ENCODE results near the gene UBA6. TPM values are rescaled to one million over a fixed set of nuclear protein-coding genes. Genes with fewer than 3 reads are reported as not detected.
"Not testable (repeated sequence)": the region's sequence is repeated elsewhere in the genome, so short reads cannot be mapped to it uniquely, and the experiment has no call there.

UBA6 gene
- total RNA-seq, 1 experiment from 2014 or later = 59.4 TPM

GRCh38 chr4:67651536-67651935 lies 49.4 kb downstream of the UBA6 start:
- no peaks in the 10 kb centered on the region for H3K4me1 ChIP-seq (ENCODE audit: control insufficient read depth, insufficient read depth, low read length)
- in situ Hi-C loops (cut with HindIII; ENCODE audit: low pct_unique_long_range_greater_than_20kb, low sequenced_read_pairs) (no loop called here), intact Hi-C loops (cut with micrococcal nuclease; ENCODE audit: unreplicated experiment) (no loop called here)
- CTCF ChIA-PET = no interaction called here
- no peaks in the 10 kb centered on the region for H3K27me3 ChIP-seq (ENCODE audit: control insufficient read depth, insufficient read depth, low read length)
- ATAC-seq = no peak
- H3K36me3 ChIP-seq (ENCODE audit: control insufficient read depth, insufficient read depth, low read length) = no peaks in the 10 kb centered on the region; the same call in 1 of the 2 replicates
- no peak overlapping the region for H3K4me3 ChIP-seq (ENCODE audit: low read depth in 2 of 2, low read length in 2 of 2)
- H3K27ac ChIP-seq (ENCODE audit: low read length) = no peak overlapping the region
- TF ChIP-seq SIN3A (IDR thresholded peaks at IDR 0.05; ENCODE audit: borderline replicate concordance, insufficient read depth, low read depth, low read length) = no peak
- TF ChIP-seq, protein P1, sequence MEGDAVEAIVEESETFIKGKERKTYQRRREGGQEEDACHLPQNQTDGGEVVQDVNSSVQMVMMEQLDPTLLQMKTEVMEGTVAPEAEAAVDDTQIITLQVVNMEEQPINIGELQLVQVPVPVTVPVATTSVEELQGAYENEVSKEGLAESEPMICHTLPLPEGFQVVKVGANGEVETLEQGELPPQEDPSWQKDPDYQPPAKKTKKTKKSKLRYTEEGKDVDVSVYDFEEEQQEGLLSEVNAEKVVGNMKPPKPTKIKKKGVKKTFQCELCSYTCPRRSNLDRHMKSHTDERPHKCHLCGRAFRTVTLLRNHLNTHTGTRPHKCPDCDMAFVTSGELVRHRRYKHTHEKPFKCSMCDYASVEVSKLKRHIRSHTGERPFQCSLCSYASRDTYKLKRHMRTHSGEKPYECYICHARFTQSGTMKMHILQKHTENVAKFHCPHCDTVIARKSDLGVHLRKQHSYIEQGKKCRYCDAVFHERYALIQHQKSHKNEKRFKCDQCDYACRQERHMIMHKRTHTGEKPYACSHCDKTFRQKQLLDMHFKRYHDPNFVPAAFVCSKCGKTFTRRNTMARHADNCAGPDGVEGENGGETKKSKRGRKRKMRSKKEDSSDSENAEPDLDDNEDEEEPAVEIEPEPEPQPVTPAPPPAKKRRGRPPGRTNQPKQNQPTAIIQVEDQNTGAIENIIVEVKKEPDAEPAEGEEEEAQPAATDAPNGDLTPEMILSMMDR (IDR thresholded peaks at IDR 0.05) = no peak
- no peak for TF ChIP-seq POLR2AphosphoS5 (IDR thresholded peaks at IDR 0.05; ENCODE audit: low read depth, low read length)
- TF ChIP-seq, protein P2, sequence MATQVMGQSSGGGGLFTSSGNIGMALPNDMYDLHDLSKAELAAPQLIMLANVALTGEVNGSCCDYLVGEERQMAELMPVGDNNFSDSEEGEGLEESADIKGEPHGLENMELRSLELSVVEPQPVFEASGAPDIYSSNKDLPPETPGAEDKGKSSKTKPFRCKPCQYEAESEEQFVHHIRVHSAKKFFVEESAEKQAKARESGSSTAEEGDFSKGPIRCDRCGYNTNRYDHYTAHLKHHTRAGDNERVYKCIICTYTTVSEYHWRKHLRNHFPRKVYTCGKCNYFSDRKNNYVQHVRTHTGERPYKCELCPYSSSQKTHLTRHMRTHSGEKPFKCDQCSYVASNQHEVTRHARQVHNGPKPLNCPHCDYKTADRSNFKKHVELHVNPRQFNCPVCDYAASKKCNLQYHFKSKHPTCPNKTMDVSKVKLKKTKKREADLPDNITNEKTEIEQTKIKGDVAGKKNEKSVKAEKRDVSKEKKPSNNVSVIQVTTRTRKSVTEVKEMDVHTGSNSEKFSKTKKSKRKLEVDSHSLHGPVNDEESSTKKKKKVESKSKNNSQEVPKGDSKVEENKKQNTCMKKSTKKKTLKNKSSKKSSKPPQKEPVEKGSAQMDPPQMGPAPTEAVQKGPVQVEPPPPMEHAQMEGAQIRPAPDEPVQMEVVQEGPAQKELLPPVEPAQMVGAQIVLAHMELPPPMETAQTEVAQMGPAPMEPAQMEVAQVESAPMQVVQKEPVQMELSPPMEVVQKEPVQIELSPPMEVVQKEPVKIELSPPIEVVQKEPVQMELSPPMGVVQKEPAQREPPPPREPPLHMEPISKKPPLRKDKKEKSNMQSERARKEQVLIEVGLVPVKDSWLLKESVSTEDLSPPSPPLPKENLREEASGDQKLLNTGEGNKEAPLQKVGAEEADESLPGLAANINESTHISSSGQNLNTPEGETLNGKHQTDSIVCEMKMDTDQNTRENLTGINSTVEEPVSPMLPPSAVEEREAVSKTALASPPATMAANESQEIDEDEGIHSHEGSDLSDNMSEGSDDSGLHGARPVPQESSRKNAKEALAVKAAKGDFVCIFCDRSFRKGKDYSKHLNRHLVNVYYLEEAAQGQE (IDR thresholded peaks at IDR 0.05; ENCODE audit: insufficient read depth in 1 of 2, low read depth in 2 of 2, low read length in 1 of 2) = no peak
- no peak for TF ChIP-seq TCF7L2 (IDR thresholded peaks at IDR 0.05; ENCODE audit: low read depth, low read length)
- POLR2A ChIA-PET = no interaction called here
- BruUV-seq (replicated peaks) = no TSS peak
- no peak for DNase-seq (ENCODE audit: low read depth, low spot score)
- no peaks in the 10 kb centered on the region for H3K9me3 ChIP-seq (ENCODE audit: control insufficient read depth, insufficient read depth, low read depth, low read length)

DNA sequence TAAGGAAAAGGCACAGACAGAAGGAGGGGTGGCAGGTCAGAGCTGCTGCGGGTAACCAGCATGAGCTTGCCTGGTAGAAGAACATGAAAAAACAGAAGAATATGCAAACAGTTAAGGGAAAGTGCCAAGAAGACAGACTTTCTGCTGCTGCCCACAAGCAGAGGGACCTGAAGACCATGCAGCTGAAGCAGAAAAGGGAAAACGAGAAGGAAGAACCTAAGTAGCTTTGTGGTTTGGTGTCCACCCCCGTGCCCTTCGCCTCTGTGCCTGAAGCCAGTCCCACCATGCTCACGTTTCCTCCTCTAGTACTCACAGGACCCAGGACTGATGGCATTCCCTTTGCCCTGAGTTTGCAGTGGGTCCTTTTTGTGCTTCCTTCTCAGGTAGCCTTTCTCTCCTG lies 62.8 kb downstream of the UBA6 start:
- no peaks in the 10 kb centered on the region for H3K9me3 ChIP-seq (ENCODE audit: control insufficient read depth, insufficient read depth, low read depth, low read length)
- H3K4me3 ChIP-seq (ENCODE audit: low read depth in 2 of 2, low read length in 2 of 2) = no peak overlapping the region
- in situ Hi-C loops (cut with HindIII; ENCODE audit: low pct_unique_long_range_greater_than_20kb, low sequenced_read_pairs) (no loop called here), intact Hi-C loops (cut with micrococcal nuclease; ENCODE audit: unreplicated experiment) (no loop called here)
- no peaks in the 10 kb centered on the region for H3K27me3 ChIP-seq (ENCODE audit: control insufficient read depth, insufficient read depth, low read length)
- DNase-seq (ENCODE audit: low read depth, low spot score) (no peak), ATAC-seq (no peak)
- CTCF ChIA-PET = no interaction called here
- no TSS peak for BruUV-seq (replicated peaks)
- no peak overlapping the region for H3K27ac ChIP-seq (ENCODE audit: low read length)
- no peak for TF ChIP-seq SIN3A (IDR thresholded peaks at IDR 0.05; ENCODE audit: borderline replicate concordance, insufficient read depth, low read depth, low read length)
- TF ChIP-seq, protein P1 (IDR thresholded peaks at IDR 0.05) = no peak
- TF ChIP-seq TCF7L2 (IDR thresholded peaks at IDR 0.05; ENCODE audit: low read depth, low read length) = no peak
- TF ChIP-seq, protein P2 (IDR thresholded peaks at IDR 0.05; ENCODE audit: insufficient read depth in 1 of 2, low read depth in 2 of 2, low read length in 1 of 2) = no peak
- TF ChIP-seq POLR2AphosphoS5 (IDR thresholded peaks at IDR 0.05; ENCODE audit: low read depth, low read length) = no peak
- peaks cover 14% of the 10 kb centered on the region for H3K36me3 ChIP-seq (ENCODE audit: control insufficient read depth, insufficient read depth, low read length)
- POLR2A ChIA-PET = no interaction called here
- no peaks in the 10 kb centered on the region for H3K4me1 ChIP-seq (ENCODE audit: control insufficient read depth, insufficient read depth, low read length)

DNA sequence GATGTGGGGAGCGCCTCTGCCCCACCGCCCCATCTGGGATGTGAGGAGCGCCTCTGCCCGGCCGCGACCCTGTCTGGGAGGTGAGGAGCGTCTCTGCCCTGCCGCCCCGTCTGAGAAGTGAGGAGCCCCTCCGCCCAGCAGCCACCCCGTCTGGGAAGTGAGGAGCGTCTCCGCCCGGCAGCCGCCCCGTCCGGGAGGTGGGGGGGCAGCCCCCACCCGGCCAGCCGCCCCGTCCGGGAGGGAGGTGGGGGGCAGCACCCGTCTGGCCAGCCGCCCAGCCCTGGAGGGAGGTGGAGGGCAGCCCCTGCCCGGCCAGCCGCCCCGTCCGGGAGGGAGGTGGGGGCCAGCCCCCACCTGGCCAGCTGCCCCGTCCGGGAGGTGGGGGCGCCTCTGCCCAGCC lies 64.0 kb downstream of the UBA6 start:
- H3K27me3 ChIP-seq (ENCODE audit: control insufficient read depth, insufficient read depth, low read length); CTCF ChIA-PET: not testable (repeated sequence)
- peaks cover 21% of the 10 kb centered on the region for H3K36me3 ChIP-seq (ENCODE audit: control insufficient read depth, insufficient read depth, low read length)

More for the DNA sequence above, 64.0 kb downstream of the UBA6 start:
- intact Hi-C loops (cut with micrococcal nuclease; ENCODE audit: unreplicated experiment); H3K9me3 ChIP-seq (ENCODE audit: control insufficient read depth, insufficient read depth, low read depth, low read length); BruUV-seq (replicated peaks); in situ Hi-C loops (cut with HindIII; ENCODE audit: low pct_unique_long_range_greater_than_20kb, low sequenced_read_pairs); ATAC-seq; H3K4me1 ChIP-seq (ENCODE audit: control insufficient read depth, insufficient read depth, low read length); DNase-seq (ENCODE audit: low read depth, low spot score); H3K27ac ChIP-seq (ENCODE audit: low read length); POLR2A ChIA-PET; H3K4me3 ChIP-seq (ENCODE audit: low read depth in 2 of 2, low read length in 2 of 2): not testable (repeated sequence)
